K562 (cell line): ENCODE results near the gene ISYNA1. TPM values are rescaled to one million over a fixed set of nuclear protein-coding genes. Genes with fewer than 3 reads are reported as not detected.

Experiments
- ATAC-seq: fragments of 200-7000 bp; cut with Tn5 transposase; 3 replicates; pipeline ENCODE4 v1.9.1; 2020; ENCODE audit warnings: moderate library complexity
- BruUV-seq: library from RNA; stranded (reverse); fragments of 400-500 nt; replicated peaks from 2 replicates; lab custom pipeline; 2021; lab: Mats Ljungman, UMichigan
- CTCF ChIA-PET: fragments of 300-600 bp; formaldehyde crosslinking; extraction: SDS; loops from one replicate; lab custom pipeline; 2021; ENCODE audit warnings: low intra/inter-chr PET ratio; lab: Yijun Ruan, JAX
- POLR2A ChIA-PET: fragments of 300-600, 350-650 bp; sonication (Branson Sonifier 250); formaldehyde crosslinking; extraction: SDS; loops from one replicate; lab custom pipeline; 2021; ENCODE audit warnings: antibody characterized with exemption, inconsistent platforms; lab: Yijun Ruan, JAX
- DNase-seq, 4 experiments: peaks; one replicate each; pipeline versions ENCODE4 v3.0.0 to v3.0.0-alpha.2; 2011 to 2018; ENCODE audit warnings: low spot score in 3 of 4, mixed read lengths in 3 of 4; ENCODE audit errors: extremely low read depth in 1 of 4
- FAIRE-seq: peaks from 2 replicates; lab custom pipeline; 2011; peaks lifted over from hg19 to GRCh38; lab: Jason Lieb, UNC
- H2AFZ ChIP-seq: 2 replicates; pipeline ENCODE4 v1.6.0; 2011; ENCODE audit warnings: low read depth, low read length, control low read depth, inconsistent platforms
- H3K27ac ChIP-seq: fragments of 200-600 bp; 3 replicates; pipeline ENCODE4 v1.8.0; 2011; ENCODE audit warnings: low read depth, mild to moderate bottlenecking, control low read depth, inconsistent platforms, low read length, moderate library complexity, mixed read lengths; ENCODE audit errors: extremely low read depth
- H3K27me3 ChIP-seq, 2 experiments: fragments of 300-600 bp in 1 of 2; 2 replicates in 1 of 2; 3 replicates in 1 of 2; pipeline versions ENCODE4 v1.6.0 to v1.8.0; 2011; ENCODE audit warnings: inconsistent platforms in 2 of 2, low read length in 2 of 2, mild to moderate bottlenecking in 1 of 2, mixed read lengths in 1 of 2, moderate library complexity in 1 of 2; ENCODE audit not compliant: control insufficient read depth in 2 of 2, insufficient read depth in 2 of 2
- H3K36me3 ChIP-seq: fragments of 300-600 bp; 3 replicates; pipeline ENCODE4 v1.8.0; 2011; ENCODE audit warnings: mild to moderate bottlenecking, low read length, inconsistent platforms; ENCODE audit not compliant: control insufficient read depth, insufficient read depth
- H3K4me1 ChIP-seq, 2 experiments: fragments of 200-600 bp in 1 of 2; replicated peaks in 1 of 2; 2 replicates in 1 of 2; 3 replicates in 1 of 2; pipeline versions ENCODE4 v1.5.1 to v1.8.0; 2011; ENCODE audit warnings: inconsistent platforms in 2 of 2, low read length in 2 of 2, mild to moderate bottlenecking in 1 of 2, mixed read lengths in 1 of 2, moderate library complexity in 1 of 2; ENCODE audit not compliant: control insufficient read depth in 2 of 2, insufficient read depth in 2 of 2
- H3K4me2 ChIP-seq: 2 replicates; pipeline ENCODE4 v1.6.1; 2011; ENCODE audit warnings: low read length, control low read depth, inconsistent platforms, mixed read lengths; ENCODE audit not compliant: insufficient read depth
- H3K4me3 ChIP-seq: fragments of 200-600 bp; sonication (generic), shearing (Covaris generic); 2 replicates; pipeline ENCODE4 v1.5.1; 2016; ENCODE audit warnings: control low read depth, inconsistent platforms
- H3K79me2 ChIP-seq: fragments of 200-600 bp; 3 replicates; pipeline ENCODE4 v1.8.0; 2011; ENCODE audit warnings: low read length, inconsistent platforms; ENCODE audit not compliant: control insufficient read depth, insufficient read depth
- H3K9ac ChIP-seq, 2 experiments: 2 replicates each; pipeline versions ENCODE4 v1.6.0 to v1.6.1; 2011; ENCODE audit warnings: low read depth in 2 of 2, low read length in 2 of 2, control low read depth in 1 of 2, inconsistent platforms in 1 of 2, mild to moderate bottlenecking in 1 of 2, mixed read lengths in 1 of 2; ENCODE audit not compliant: insufficient read depth in 1 of 2
- H3K9me1 ChIP-seq: one replicate; pipeline ENCODE4 v1.6.0; 2011; ENCODE audit warnings: inconsistent platforms, mild to moderate bottlenecking, low read length, moderate library complexity; ENCODE audit not compliant: control insufficient read depth, insufficient read depth
- H3K9me3 ChIP-seq: replicated peaks from 2 replicates; pipeline ENCODE4 v1.5.1; 2011; ENCODE audit warnings: low read depth, low read length, inconsistent platforms; ENCODE audit not compliant: control insufficient read depth, insufficient read depth
- H4K20me1 ChIP-seq: replicated peaks from 2 replicates; pipeline ENCODE4 v1.6.1; 2011; ENCODE audit warnings: low read length, inconsistent platforms, mixed read lengths; ENCODE audit not compliant: control insufficient read depth, insufficient read depth
- BRF2 ChIP-seq: IDR thresholded peaks from 3 replicates; pipeline ENCODE4 v1.6.1; 2011; ENCODE audit warnings: borderline replicate concordance, mild to moderate bottlenecking; ENCODE audit not compliant: insufficient read length, insufficient read depth
- CREM ChIP-seq: IDR thresholded peaks from 2 replicates; pipeline ENCODE4 v1.6.1; 2014; ENCODE audit warnings: antibody characterized with exemption, low read depth
- ELF4 ChIP-seq: fragments of 450-650 bp; formaldehyde crosslinking; IDR thresholded peaks from 2 replicates; pipeline ENCODE4 v1.4.0; 2022; ENCODE audit warnings: missing genetic modification characterization
- ETV1 ChIP-seq: fragments of 450-650 bp; conservative IDR thresholded peaks from 2 replicates; pipeline ENCODE4 v1.6.1; 2016; ENCODE audit warnings: missing genetic modification characterization, control low read depth, low read depth, missing compliant biosample characterization
- FOXK1 ChIP-seq: sonication (generic); formaldehyde crosslinking; IDR thresholded peaks from 2 replicates; pipeline ENCODE4 v1.8.0; 2022; ENCODE audit warnings: missing genetic modification reagents, mild to moderate bottlenecking, borderline replicate concordance
- ID3 ChIP-seq, 2 experiments: fragments of 250-450 bp in 1 of 2; fragments of 450-650 bp in 1 of 2; sonication (Bioruptor Pico) in 1 of 2; IDR thresholded peaks; 2 replicates each; pipeline versions ENCODE4 v1.6.1 to v1.8.0; 2016 to 2021; ENCODE audit warnings: mild to moderate bottlenecking in 2 of 2, moderate library complexity in 2 of 2, missing compliant biosample characterization in 1 of 2, missing genetic modification characterization in 1 of 2
- NKRF ChIP-seq: fragments of 450-650 bp; IDR thresholded peaks from 2 replicates; pipeline ENCODE4 v1.6.1; 2016; ENCODE audit warnings: borderline replicate concordance
- POLR3A ChIP-seq: IDR thresholded peaks from 2 replicates; pipeline ENCODE4 v1.6.1; 2011; ENCODE audit warnings: borderline replicate concordance, mild to moderate bottlenecking, moderate library complexity; ENCODE audit not compliant: insufficient read length, insufficient read depth; ENCODE audit errors: extremely low read depth
- PRPF4 ChIP-seq: fragments of 200-400 bp; formaldehyde crosslinking; IDR thresholded peaks from one replicate; pipeline ENCODE4 v1.6.1; 2017; ENCODE audit warnings: low read length, low read depth, mild to moderate bottlenecking; ENCODE audit not compliant: insufficient read depth, poor library complexity, severe bottlenecking
- SNRNP70 ChIP-seq: fragments of 200-400 bp; formaldehyde crosslinking; optimal IDR thresholded peaks from 2 replicates; pipeline ENCODE3; 2017; ENCODE audit warnings: low read depth, low read length
- TBP ChIP-seq: optimal IDR thresholded peaks from 2 replicates; pipeline ENCODE3; 2011; ENCODE audit warnings: low read depth, low read length, improper control_type of control experiment
- TRIM25 ChIP-seq: fragments of 450-650 bp; IDR thresholded peaks from 2 replicates; pipeline ENCODE4 v1.7.0; 2016; ENCODE audit warnings: borderline replicate concordance
- ZFP36 ChIP-seq: fragments of 150-350 bp; IDR thresholded peaks from 2 replicates; pipeline ENCODE4 v1.6.1; 2018; ENCODE audit warnings: low read length, low read depth; ENCODE audit not compliant: partially characterized antibody
- ZNF232 ChIP-seq: sonication (generic); formaldehyde crosslinking; IDR thresholded peaks from 2 replicates; pipeline ENCODE4 v1.8.0; 2022; ENCODE audit warnings: mild to moderate bottlenecking, missing genetic modification reagents
- ZNF655 ChIP-seq: fragments of 250-450 bp; sonication (Bioruptor Pico); IDR thresholded peaks from 2 replicates; pipeline ENCODE4 v1.5.0; 2021
- WGBS: fragments of 100-300 bp; shearing (Covaris generic); methylation state at CpG from one replicate; pipeline ENCODE4 v1.1.6; 2016; ENCODE audit warnings: low coverage, mixed read lengths; ENCODE audit not compliant: insufficient coverage; ENCODE audit errors: missing lambda C conversion rate; 5-methylcytosine and 5-hydroxymethylcytosine counted together
- in situ Hi-C: fragments of 300-500 bp; cut with MboI; formaldehyde crosslinking; loops from 4 replicates; pipeline ENCODE4 v1.15.0; 2018; ENCODE audit warnings: inconsistent platforms, mixed read lengths
- intact Hi-C: fragments of 100-400 bp; cut with micrococcal nuclease; formaldehyde crosslinking; loops from 2 replicates; pipeline ENCODE4 v1.14.2; 2022
- polyA plus RNA-seq, 8 experiments: library from polyadenylated mRNA; depleted of rRNA in 4 of 8; stranded (reverse) in 5 of 8; unstranded in 3 of 8; fragments of >200 nt; fragmentation: Nextera tagmentation in 2 of 8; fragmentation: Illumina TruSeq in 1 of 8; extraction: Ambion mirVana in 2 of 8; extraction: Trizol in 1 of 8; gene quantifications; 2 replicates each; pipeline versions ENCODE4 v1.2.1 to v1.2.3, GENCODE V29; 2011 to 2014; ENCODE audit warnings: inconsistent platforms in 1 of 8, missing spikeins in 1 of 8
- total RNA-seq, 7 experiments: library from RNA; depleted of rRNA in 6 of 7; stranded (reverse); fragments of >200 nt in 6 of 7; fragmentation: Illumina TruSeq in 2 of 7; extraction: Trizol in 2 of 7; gene quantifications; 2 replicates each; pipeline versions ENCODE4 v1.2.1 to v1.2.3, GENCODE V29; 2011 to 2021; ENCODE audit warnings: low replicate concordance in 1 of 7

The ISYNA1 gene
- total and polyA plus RNA-seq, 9 of the 15 experiments (the other 6 are each of a cell fraction or from before 2014, with no cell fraction given), result 21.8 to 460 (median 93.2) TPM

- H3K4me2 ChIP-seq, result peak overlapping the region; percentile 67
- H2AFZ ChIP-seq, result peak overlapping the region; percentile 78
- CTCF ChIA-PET, result no interaction called here
- TSS peak; percentile 51 for BruUV-seq
- intact Hi-C loops (loop anchor here (5.0 kb wide), 1 partner anchor 38 kb away; no protein-coding TSS in a partner anchor), in situ Hi-C loops (no loop called here)
- peaks cover 32% of the 10 kb centered on the region; the same call in 2 of the 3 replicates for H3K36me3 ChIP-seq
- H3K9me3 ChIP-seq, result no peaks in the 10 kb centered on the region
- ATAC-seq (no peak), FAIRE-seq (no peak), DNase-seq (no peak)
- H3K27me3 ChIP-seq, result no peaks in the 10 kb centered on the region
- no peaks in the 10 kb centered on the region for H3K9me1 ChIP-seq
- TF ChIP-seq ID3 (CRISPR knock-in tag; IDR thresholded peaks at IDR 0.05) (no peak), ID3 (tag; IDR thresholded peaks at IDR 0.05) (0 out of 2 replicates have a peak, but pooled peaks have one; percentile 17), ZFP36 (peak; percentile 45), FOXK1 (CRISPR knock-in tag) (no peak), TRIM25 (no peak), ZNF655 (CRISPR knock-in tag) (no peak), ETV1 (tag) (0 out of 2 replicates have a peak, but pooled peaks have one; percentile 20), TBP (no peak), BRF2 (no peak), ELF4 (CRISPR knock-in tag) (no peak), NKRF (no peak), ZNF232 (CRISPR knock-in tag) (no peak), PRPF4 (no peak), SNRNP70 (no peak), POLR3A (no peak), CREM (0 out of 2 replicates have a peak, but pooled peaks have one; percentile 2)
- H3K27ac ChIP-seq, result peak overlapping the region; percentile 84
- POLR2A ChIA-PET, result interaction anchor here (0.6 to 8.1 kb wide), 35 partner anchors 10 to 287 kb away, joined by 3 to 244 read pairs (median 6); partner anchors contain the start of genes IQCN, JUND, LRRC25 and LSM4
- peaks cover 19% of the 10 kb centered on the region for H4K20me1 ChIP-seq
- peak overlapping the region; percentile 90 to 94; a peak in 3 of 4 replicates for H3K9ac ChIP-seq
- no peak overlapping the region for H3K4me3 ChIP-seq
- H3K4me1 ChIP-seq, result peaks cover 28 to 50% of the 10 kb centered on the region in 2 experiments
- 28% methylated on average over 3 of the region's 3 CpGs for WGBS
- peaks cover 32% of the 10 kb centered on the region for H3K79me2 ChIP-seq
Observed at GRCh38 chr19:18385359-18385674, 52.6 kb downstream of the ISYNA1 start.
